GM19467 (cell line): ENCODE data around the gene ZGPAT.

Experiments
- ATAC-seq: cut with Tn5 transposase; IDR thresholded peaks from one replicate; pipeline ENCODE4 v1.9.1; 2021; ENCODE audit warnings: mild to moderate bottlenecking, moderate library complexity; ENCODE audit not compliant: unreplicated experiment

ZGPAT gene

GRCh38 chr20:63732118-63733095 lies 24.6 kb downstream of the ZGPAT start:
- no peak for ATAC-seq

DNA sequence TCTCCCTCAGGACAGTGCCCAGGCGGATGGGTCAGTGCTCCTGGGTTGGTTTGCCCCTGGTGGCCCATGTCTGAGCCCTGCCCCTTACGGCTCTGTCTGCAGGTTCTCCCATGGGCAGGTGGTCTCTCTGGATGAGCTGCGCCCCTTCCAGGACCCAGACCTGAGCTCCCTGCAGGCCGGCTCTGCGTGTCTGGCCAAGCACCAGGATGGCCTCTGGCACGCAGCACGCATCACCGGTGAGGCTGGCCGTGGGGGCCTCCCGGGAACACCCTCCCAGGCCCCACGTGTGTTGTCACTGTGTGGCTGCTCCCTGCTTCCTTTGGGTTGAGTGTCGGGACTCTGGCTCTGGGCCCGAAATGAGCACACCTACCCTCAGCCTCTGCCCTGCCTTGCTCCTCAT lies 25.3 kb downstream of the ZGPAT start:
- ATAC-seq, result no peak

GRCh38 chr20:63733579-63734081 lies 25.8 kb downstream of the ZGPAT start:
- ATAC-seq, result no peak

DNA sequence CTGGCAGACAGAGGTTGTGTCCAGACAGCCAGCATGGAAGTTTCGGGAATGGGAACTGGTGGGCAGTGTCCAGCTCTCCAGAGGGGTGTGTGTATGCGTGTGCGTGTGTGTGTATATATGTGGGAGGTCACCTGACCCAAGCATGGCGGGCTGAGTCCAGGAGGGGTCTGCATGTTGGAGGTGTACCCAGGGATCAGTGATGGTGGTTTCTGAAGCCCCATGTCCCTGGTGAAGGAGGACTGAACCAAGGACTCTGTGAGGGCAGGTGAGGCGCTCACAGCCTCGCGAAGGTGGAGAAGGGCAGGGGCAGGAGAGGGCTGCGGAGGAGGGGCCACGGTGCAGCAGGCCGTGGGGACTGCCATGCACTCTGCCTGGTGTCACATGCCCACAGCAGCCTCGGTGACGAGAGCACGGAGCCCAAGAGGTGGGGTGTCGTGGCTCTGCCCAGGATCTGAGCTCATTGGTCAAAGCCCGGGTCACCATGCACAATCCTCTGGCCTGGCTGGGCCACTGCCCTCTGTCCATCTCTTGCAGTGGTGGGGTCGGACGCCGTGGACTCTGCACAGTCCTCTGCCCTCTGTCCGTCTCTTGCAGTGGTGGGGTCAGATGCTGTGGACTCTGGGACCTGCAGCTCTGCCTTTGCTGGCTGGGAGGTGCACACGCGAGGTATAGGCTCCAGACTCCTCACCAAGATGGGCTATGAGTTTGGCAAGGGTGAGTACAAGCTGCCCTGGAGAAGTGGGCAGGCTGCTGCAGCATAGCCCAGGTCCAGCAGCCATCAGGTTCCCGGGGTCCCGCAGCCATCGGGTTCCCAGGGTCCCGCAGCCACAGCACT lies 26.5 kb downstream of the ZGPAT start:
- no peak for ATAC-seq

DNA sequence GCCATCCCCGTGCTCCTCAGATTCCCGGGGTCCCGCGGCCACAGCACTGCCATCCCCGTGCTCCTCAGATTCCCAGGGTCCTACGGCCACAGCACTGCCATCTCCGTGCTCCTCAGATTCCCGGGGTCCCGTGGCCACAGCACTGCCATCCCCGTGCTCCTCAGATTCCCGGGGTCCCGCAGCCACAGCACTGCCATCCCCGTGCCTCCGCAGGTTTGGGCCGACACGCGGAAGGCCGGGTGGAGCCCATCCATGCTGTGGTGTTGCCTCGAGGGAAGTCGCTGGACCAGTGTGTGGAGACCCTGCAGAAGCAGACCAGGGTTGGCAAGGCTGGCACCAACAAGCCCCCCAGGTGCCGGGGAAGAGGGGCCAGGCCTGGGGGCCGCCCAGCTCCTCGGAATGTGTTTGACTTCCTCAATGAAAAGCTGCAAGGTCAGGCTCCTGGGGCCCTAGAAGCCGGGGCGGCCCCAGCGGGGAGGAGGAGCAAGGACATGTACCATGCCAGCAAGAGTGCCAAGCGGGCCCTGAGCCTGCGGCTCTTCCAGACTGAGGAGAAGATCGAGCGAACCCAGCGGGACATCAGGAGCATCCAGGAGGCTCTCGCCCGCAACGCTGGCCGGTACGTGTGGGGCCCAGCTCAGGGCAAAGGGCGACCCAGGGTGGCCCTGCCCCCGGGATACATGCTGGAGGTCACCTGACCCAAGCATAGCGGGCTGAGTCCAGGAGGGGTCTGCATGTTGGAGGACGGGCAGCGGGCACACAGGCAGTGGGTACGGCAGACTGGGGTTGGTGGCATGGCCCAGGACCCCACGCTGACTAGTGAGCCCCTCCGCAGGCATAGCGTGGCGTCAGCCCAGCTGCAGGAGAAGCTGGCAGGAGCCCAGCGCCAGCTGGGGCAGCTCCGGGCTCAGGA lies 27.4 kb downstream of the ZGPAT start:
- ATAC-seq, result no peak

- ATAC-seq, result no peak
Observed at GRCh38 chr20:63735859-63736718, 28.2 kb downstream of the ZGPAT start, which contains the start of gene LIME1. LIME1 (plus strand) TSS chr20:63736664; CDS start chr20:63737550, 886 bp downstream.

- no peak for ATAC-seq
Observed at GRCh38 chr20:63736893-63737694, 29.3 kb downstream of the ZGPAT start.

- no peak for ATAC-seq
Observed at GRCh38 chr20:63737695-63737944, 29.8 kb downstream of the ZGPAT start.

GRCh38 chr20:63737945-63738686 lies 30.3 kb downstream of the ZGPAT start:
- no peak for ATAC-seq

- no peak for ATAC-seq
Observed at GRCh38 chr20:63738687-63739129, 30.9 kb downstream of the ZGPAT start.

DNA sequence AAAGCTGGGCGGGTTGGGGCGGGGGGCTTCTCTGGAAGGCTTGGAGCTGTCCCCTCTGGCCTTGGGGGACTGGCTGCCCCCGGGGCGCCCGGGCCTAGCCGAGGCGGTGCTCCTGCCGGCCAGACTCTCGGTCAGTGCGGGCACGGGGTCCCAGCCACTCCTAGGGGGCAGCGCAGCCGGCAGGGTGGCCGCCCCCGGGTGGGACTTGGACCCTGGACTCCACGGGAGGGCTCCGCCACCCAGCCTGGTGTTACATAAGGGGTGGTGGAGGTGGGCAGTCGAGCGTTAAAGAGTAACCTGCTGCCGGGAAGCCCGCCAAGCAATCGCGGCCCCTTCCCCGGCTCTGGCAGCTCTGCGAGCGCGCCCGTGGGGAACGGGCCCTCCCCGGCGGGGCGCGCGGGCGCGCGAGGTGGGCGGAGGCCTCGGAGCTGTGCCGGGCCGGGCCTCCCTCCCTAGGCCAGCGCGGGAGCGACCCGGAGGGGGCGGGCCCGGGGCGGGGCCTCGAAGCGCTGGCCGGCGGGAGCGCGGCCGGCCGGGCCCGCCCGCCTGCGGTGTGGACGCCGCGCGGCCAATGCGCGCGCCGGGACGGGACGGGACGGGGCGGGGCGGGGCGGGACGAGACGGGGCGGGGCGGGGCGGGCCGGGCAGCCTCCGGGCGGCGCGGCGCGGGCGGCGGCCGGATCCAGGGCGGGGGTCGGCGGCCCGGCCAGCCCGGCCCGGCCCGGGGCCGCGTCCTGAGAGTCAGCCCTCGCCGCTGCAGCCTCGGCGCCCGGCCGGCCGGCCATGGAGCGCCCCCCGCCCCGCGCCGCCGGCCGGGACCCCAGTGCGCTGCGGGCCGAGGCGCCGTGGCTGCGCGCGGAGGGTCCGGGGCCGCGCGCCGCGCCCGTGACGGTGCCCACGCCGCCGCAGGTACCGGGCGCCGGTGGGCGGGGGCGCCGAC lies 31.6 kb downstream of the ZGPAT start, which contains the start of gene SLC2A4RG:
TSS of gene SLC2A4RG (plus strand) at position 647 of the 940 bp plus-strand sequence. CDS start at position 784, 137 bp downstream.
- no peak for ATAC-seq

DNA sequence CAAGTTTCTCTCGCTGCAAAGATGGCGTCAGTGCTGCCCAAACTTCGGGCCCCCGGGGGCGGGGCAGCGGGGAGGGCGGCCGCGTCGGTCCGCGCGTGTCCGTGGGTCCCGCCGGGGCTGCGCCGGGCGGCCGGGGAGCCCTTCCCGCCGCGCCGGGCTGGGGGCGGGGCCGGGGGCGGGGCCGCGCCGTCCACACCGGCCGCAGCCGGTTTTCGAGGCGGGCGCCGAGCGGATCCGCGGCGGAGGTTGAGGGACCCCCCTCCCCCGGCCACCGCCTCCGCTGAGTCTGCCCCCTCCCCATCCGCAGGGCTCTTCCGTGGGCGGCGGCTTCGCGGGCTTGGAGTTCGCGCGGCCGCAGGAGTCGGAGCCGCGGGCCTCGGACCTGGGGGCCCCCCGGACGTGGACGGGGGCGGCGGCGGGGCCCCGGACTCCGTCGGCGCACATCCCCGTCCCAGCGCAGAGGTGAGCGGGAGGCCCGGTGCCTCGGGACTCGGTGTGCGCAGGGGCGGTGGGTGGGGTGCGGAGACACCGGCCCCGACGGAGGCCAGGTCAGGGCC lies 32.3 kb downstream of the ZGPAT start:
- ATAC-seq, result no peak

GRCh38 chr20:63740627-63741353 lies 33.0 kb downstream of the ZGPAT start:
- no peak for ATAC-seq

- no peak for ATAC-seq
Observed at GRCh38 chr20:63741354-63741675, 33.5 kb downstream of the ZGPAT start.

DNA sequence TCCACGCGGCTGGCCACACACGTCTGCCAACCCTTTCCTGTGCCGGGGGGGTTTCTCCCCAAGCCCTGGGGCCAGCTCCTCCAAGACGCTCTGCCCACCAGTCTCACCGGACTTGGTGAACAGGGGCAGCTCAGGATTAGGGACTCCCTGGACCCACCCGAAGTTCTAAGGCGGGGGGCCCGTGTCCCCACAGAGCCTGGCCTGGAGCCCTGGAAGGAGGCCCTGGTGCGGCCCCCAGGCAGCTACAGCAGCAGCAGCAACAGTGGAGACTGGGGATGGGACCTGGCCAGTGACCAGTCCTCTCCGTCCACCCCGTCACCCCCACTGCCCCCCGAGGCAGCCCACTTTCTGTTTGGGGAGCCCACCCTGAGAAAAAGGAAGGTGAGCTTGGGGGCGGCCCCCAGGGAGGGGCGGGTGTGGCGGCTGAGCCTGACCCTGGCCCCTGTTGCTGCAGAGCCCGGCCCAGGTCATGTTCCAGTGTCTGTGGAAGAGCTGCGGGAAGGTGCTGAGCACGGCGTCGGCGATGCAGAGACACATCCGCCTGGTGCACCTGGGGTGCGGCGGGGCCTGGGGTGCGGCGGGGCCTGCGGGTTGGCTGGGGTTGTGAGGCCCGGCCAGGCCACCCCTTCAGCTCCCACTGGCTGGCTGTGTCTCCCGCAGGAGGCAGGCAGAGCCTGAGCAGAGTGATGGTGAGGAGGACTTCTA lies 34.0 kb downstream of the ZGPAT start:
- no peak for ATAC-seq
